Measurements from ENCODE around the gene PTPRD. TPM values are rescaled to one million over a fixed set of nuclear protein-coding genes. Genes with fewer than 3 reads are reported as not detected.

PTPRD gene
- total RNA-seq, 1 experiment from 2014 or later, result 1.8 TPM

DNA sequence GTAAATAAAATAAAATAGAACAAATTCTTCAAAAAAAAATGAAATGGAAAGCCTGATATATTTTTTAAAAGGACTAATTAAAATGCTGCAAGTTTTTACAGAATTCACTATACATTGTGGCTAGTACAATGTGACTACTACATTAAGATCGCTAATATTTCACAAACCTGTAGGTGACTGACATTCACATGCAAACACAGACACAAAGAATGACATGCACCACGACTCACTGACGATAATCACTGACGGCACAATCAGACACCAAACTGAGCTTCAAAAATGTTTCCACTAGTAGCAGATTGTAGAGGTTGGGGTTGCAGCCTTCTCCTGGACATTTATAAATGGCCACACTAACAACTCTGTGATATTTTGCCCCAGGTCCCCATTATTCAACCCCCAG lies 2175.5 kb downstream of the PTPRD start:
- CTCF ChIA-PET, result no interaction called here
- H3K27me3 Mint-ChIP-seq (ENCODE audit: unreplicated experiment), result no peaks in the 10 kb centered on the region
- no peaks in the 10 kb centered on the region for H3K36me3 Mint-ChIP-seq (ENCODE audit: insufficient read depth, unreplicated experiment)
- no peak overlapping the region for H3K4me3 Mint-ChIP-seq (ENCODE audit: low read depth, unreplicated experiment)
- H3K9me3 Mint-ChIP-seq (ENCODE audit: low read depth, unreplicated experiment), result peaks cover 4% of the 10 kb centered on the region
- TF ChIP-seq, protein P1, sequence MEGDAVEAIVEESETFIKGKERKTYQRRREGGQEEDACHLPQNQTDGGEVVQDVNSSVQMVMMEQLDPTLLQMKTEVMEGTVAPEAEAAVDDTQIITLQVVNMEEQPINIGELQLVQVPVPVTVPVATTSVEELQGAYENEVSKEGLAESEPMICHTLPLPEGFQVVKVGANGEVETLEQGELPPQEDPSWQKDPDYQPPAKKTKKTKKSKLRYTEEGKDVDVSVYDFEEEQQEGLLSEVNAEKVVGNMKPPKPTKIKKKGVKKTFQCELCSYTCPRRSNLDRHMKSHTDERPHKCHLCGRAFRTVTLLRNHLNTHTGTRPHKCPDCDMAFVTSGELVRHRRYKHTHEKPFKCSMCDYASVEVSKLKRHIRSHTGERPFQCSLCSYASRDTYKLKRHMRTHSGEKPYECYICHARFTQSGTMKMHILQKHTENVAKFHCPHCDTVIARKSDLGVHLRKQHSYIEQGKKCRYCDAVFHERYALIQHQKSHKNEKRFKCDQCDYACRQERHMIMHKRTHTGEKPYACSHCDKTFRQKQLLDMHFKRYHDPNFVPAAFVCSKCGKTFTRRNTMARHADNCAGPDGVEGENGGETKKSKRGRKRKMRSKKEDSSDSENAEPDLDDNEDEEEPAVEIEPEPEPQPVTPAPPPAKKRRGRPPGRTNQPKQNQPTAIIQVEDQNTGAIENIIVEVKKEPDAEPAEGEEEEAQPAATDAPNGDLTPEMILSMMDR (IDR thresholded peaks at IDR 0.05; ENCODE audit: unreplicated experiment), result no peak
- no peaks in the 10 kb centered on the region for H3K4me1 Mint-ChIP-seq (ENCODE audit: low read depth, unreplicated experiment)
- no peak overlapping the region for H3K27ac Mint-ChIP-seq (ENCODE audit: unreplicated experiment)
- BruUV-seq (replicated peaks), result no TSS peak
- no peak for DNase-seq
- intact Hi-C loops (cut with micrococcal nuclease; ENCODE audit: unreplicated experiment), result no loop called here

DNA sequence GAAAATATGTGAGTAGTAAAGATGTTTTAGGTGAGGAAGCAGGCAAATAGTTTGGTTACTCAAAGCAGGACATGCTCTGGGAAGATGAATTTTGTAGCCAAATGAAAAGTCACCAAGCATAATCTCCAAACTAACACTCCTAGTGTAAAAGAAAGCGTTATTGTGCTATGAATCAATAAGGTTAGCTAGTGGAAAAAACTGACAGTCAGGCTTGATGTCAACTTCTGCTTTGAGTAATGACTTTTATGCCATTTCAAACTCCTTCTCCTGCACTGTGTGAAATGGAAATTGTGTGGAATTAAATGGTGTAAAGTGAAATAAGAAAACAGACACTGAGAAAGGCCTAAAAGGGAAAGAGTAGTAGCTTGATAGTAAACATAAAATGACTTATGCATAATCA lies 2176.0 kb downstream of the PTPRD start:
- Mint-ChIP-seq H3K27ac (ENCODE audit: unreplicated experiment) (no peak overlapping the region), H3K36me3 (ENCODE audit: insufficient read depth, unreplicated experiment) (no peaks in the 10 kb centered on the region), H3K27me3 (ENCODE audit: unreplicated experiment) (no peaks in the 10 kb centered on the region), H3K4me1 (ENCODE audit: low read depth, unreplicated experiment) (no peaks in the 10 kb centered on the region), H3K9me3 (ENCODE audit: low read depth, unreplicated experiment) (peaks cover 4% of the 10 kb centered on the region), H3K4me3 (ENCODE audit: low read depth, unreplicated experiment) (no peak overlapping the region)
- BruUV-seq (replicated peaks), result no TSS peak
- DNase-seq, result no peak
- CTCF ChIA-PET, result no interaction called here
- intact Hi-C loops (cut with micrococcal nuclease; ENCODE audit: unreplicated experiment), result no loop called here
- TF ChIP-seq, protein P1 (IDR thresholded peaks at IDR 0.05; ENCODE audit: unreplicated experiment), result no peak

DNA sequence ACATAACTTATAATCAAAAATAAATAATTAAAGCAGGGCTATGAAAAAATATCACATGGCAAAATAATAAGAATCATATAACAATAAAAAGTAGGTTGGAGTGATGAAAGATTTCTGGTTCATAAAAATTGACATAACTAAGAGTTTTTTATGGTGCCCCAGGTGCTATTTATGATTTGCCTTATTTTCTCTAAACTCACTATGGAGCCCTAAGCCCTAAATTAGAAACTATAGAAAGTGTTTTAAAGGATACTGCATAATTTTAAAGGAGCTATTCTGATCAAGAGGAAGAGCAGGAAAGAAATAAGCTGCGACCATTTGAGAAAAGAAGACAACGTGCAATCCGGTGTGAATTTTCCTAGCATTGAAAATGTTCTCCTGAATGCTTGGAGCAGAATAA lies 2178.2 kb downstream of the PTPRD start:
- H3K27ac Mint-ChIP-seq (ENCODE audit: unreplicated experiment), result no peak overlapping the region
- no peaks in the 10 kb centered on the region for H3K27me3 Mint-ChIP-seq (ENCODE audit: unreplicated experiment)
- TF ChIP-seq, protein P1 (IDR thresholded peaks at IDR 0.05; ENCODE audit: unreplicated experiment), result no peak
- CTCF ChIA-PET, result no interaction called here
- peaks cover 4% of the 10 kb centered on the region for H3K9me3 Mint-ChIP-seq (ENCODE audit: low read depth, unreplicated experiment)
- intact Hi-C loops (cut with micrococcal nuclease; ENCODE audit: unreplicated experiment), result no loop called here
- H3K4me1 Mint-ChIP-seq (ENCODE audit: low read depth, unreplicated experiment), result no peaks in the 10 kb centered on the region
- DNase-seq, result no peak
- BruUV-seq (replicated peaks), result no TSS peak
- no peak overlapping the region for H3K4me3 Mint-ChIP-seq (ENCODE audit: low read depth, unreplicated experiment)
- no peaks in the 10 kb centered on the region for H3K36me3 Mint-ChIP-seq (ENCODE audit: insufficient read depth, unreplicated experiment)

- intact Hi-C loops (cut with micrococcal nuclease; ENCODE audit: unreplicated experiment), result no loop called here
- CTCF ChIA-PET, result no interaction called here
- H3K9me3 Mint-ChIP-seq (ENCODE audit: low read depth, unreplicated experiment), result no peaks in the 10 kb centered on the region
Observed at GRCh38 chr9:8432224-8432623, 2180.6 kb downstream of the PTPRD start.

More at GRCh38 chr9:8432224-8432623, 2180.6 kb downstream of the PTPRD start:
- Mint-ChIP-seq H3K36me3 (ENCODE audit: insufficient read depth, unreplicated experiment) (no peaks in the 10 kb centered on the region), H3K4me3 (ENCODE audit: low read depth, unreplicated experiment) (no peak overlapping the region), H3K27me3 (ENCODE audit: unreplicated experiment) (no peaks in the 10 kb centered on the region), H3K4me1 (ENCODE audit: low read depth, unreplicated experiment) (no peaks in the 10 kb centered on the region), H3K27ac (ENCODE audit: unreplicated experiment) (no peak overlapping the region)
- no peak for DNase-seq
- BruUV-seq (replicated peaks), result no TSS peak
- TF ChIP-seq, protein P1 (IDR thresholded peaks at IDR 0.05; ENCODE audit: unreplicated experiment), result no peak

Measured in Calu3 (cell line).